Erythroblast (primary cell): ENCODE results near the gene USP12.

Experiments
- GATA1 ChIP-seq: IDR thresholded peaks from 2 replicates; pipeline ENCODE4 v1.6.1; 2011; ENCODE audit warnings: low read depth, mild to moderate bottlenecking, control low read depth, low read length, moderate library complexity
- POLR2A ChIP-seq: IDR thresholded peaks from 2 replicates; pipeline ENCODE4 v1.6.1; 2011; ENCODE audit warnings: mild to moderate bottlenecking, low read length

GRCh38 chr13:27077451-27077850 lies 94.2 kb downstream of the USP12 start:
- TF ChIP-seq POLR2A: no peak
- TF ChIP-seq GATA1: no peak
